Activated CD4-positive, alpha-beta T cell treated with anti-CD3 and anti-CD28 coated beads, Interleukin-2, amount 50 U/mL, for 1 hour (primary cell): ENCODE data around the gene FSTL5.

Experiments
- DNase-seq: peaks from one replicate; pipeline ENCODE4 v3.0.0-alpha.2; 2020

The FSTL5 gene

GRCh38 chr4:161931089-161931488 is 232.7 kb downstream of the FSTL5 start:
- no peak for DNase-seq

- no peak for DNase-seq
These were observed 233.8 kb downstream of the FSTL5 start for GRCh38 chr4:161929956-161930355.

DNA sequence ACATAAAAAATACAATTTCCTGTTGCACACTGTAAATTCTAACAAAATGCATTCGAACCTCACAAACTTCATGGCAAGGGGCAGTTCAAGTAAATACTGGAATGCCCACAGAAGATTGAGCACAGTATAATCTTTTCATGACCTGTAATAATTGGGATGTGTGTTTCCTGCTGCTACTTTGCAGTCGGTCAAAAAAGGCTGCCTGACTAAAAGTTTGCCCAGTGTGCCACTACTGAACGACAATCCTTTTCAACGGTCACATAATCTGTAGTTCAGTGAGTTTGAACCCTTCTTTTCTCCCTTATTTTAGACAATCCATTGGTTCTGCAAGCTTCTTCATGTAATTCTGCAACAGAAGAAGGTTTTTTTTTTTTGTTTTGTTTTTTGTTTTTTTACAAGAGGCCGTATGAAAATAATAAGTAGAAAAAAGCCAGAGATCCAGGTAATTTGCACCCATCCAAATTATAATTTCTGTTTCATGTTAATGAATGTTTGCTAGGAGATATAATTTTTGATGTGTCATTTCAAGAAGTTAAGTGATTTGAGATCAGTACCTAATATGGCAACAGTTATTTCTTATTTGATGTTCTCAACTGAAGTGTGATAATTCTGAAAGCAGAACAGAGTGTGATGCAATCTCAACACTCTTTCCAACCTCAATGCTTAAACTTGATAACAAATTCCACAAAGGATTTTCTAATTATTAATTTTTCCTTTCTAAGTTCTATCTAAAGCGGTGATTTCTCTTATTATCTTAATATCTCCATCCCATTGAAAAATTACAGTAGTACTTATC is 237.6 kb downstream of the FSTL5 start:
- no peak for DNase-seq

GRCh38 chr4:161920304-161921052 is 243.3 kb downstream of the FSTL5 start:
- no peak for DNase-seq

GRCh38 chr4:161919442-161920220 is 244.2 kb downstream of the FSTL5 start:
- DNase-seq: no peak

DNA sequence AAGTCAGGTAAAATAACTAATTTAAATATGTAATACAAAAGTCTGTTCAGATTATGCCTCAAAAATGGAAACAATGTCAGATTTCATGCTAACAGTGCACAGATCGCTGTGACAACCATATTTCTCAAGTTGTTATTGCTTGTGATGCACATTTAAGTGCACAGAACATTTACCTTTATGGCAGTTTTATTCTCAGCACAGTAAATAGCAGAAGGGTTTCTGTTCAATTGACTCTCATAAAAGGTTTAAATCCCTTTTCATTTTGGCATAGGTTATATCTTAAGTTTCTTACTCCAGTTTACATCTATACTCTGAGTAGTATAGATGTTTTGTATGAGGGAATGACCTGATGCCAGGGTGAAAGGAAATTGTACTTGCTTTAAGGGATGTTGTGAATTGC is 247.8 kb downstream of the FSTL5 start:
- no peak for DNase-seq

- DNase-seq: no peak
These were observed 256.2 kb downstream of the FSTL5 start for GRCh38 chr4:161907590-161907955.

- DNase-seq: no peak
These were observed 256.8 kb downstream of the FSTL5 start for GRCh38 chr4:161906836-161907589.

DNA sequence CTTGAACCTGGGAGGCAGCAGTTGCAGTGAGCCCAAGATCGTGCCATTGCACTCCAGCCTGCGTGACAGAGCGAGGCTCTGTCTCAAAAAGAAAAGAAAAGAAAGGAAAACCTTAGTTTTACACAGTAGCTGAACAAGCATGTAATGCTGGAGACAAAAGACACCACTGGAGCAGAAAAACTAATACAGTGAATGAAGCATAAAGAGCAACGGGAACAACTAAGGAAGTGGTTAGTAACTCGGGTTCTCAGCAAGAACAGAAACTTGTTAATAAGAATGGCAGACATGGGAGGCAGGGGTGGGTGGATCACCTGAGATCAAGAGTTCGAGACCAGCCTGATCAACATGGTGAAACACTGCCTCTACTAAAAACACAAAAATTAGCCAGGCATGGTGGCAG is 263.7 kb downstream of the FSTL5 start:
- no peak for DNase-seq

DNA sequence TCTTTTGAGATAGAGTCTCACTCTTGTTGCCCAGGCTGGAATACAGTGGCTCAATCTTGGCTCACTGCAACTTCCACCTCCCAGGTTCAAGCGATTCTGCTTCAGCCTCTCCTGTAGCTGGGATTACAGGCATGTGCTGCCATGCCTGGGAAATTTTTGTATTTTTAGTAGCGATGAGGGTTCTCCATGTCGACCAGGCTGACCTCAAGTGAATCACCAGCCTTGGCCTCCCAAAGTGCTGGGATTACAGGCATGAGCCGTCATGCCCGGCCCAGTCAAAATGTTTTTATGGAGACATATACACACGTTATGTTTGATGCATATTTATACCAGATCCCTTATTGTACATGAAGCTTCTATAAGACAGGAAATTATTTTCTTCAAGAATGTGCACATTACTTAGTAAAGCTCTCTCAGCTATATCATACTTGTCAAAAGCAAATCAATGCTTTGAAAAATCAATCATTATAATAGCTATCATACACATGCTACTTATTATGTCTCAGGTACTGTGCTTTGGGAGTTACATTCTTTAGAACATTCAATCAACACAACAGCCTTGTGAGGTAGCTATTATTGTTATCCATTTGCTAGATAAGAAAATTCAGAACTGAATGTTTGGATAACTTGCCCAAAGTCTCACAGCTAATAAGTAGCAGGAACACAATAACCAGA is 269.2 kb downstream of the FSTL5 start:
- no peak for DNase-seq

DNA sequence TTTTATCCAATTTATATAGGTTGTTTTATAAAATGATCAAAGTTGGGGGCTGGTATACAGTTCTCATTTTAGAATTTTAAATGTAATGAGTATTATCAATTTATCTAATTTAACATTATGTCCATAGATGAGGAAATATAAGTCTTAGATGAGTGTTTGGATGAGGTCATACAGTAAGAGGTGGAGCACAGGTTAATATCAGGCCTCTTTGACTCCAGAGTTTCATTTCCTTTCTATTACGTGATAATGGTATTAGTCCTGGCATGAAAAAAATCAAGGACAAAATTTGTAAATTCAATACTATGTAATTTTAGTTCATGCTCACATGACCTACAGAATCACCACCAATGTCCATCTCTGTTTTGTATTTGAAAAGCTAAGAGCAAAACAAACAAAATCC is 269.8 kb downstream of the FSTL5 start:
- DNase-seq: no peak

DNA sequence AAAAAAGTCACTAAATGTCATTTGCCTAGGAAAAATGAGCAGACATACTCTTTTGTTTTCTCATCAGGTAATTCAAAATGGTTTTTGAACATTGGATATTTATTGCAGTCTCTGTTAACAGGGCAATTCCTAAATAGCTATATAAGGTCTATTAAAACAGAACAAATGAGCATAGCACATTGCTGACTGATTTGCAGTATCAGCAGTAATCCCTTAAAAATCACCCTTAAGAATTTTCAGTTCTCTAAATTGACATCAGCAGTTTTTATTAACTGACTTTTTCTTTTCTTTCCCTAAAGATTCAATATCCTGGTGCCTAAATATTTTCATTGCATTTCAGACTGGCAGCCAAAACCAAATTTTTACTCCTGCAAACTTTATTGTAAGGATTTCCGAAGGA is 270.2 kb downstream of the FSTL5 start:
- DNase-seq: no peak

DNA sequence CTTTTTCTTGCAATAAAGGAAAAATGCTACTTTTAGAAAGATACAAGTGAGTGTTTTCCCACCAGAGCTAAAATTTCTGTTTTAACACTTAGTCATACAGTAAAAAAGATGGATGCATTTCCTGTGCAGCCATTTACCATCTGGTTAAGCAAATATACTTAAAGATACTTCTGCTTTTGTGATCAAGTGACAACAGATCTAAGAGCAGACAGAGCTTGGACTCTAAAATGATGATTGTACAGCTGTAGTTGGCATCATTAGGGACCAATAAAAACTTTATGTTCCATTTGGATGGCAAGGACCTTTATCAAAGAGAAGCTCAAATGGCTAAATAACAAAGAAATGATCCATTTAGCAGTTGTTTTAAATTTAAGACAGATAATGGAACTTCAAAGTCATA is 270.8 kb downstream of the FSTL5 start:
- DNase-seq: no peak

- DNase-seq: no peak
These were observed 280.6 kb downstream of the FSTL5 start for GRCh38 chr4:161883157-161883556.

DNA sequence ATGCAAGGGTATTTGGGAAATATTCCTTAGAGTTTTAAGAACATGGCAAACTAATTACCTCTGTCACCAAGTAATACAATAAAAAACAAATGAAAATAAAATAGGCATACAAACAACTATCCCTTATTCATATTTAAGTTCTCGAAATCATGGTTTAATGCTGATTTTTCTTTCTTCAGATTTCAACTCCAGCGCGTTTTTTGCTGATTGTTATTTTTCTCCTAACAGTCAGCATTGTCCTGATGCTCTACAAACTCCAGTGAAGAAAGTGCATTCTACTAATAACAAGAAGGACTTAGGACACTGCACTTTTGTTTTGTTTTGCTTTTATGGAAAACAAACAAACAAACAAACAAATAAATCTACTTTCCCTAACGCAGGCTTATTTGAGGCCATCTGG is 282.4 kb downstream of the FSTL5 start:
- no peak for DNase-seq

DNA sequence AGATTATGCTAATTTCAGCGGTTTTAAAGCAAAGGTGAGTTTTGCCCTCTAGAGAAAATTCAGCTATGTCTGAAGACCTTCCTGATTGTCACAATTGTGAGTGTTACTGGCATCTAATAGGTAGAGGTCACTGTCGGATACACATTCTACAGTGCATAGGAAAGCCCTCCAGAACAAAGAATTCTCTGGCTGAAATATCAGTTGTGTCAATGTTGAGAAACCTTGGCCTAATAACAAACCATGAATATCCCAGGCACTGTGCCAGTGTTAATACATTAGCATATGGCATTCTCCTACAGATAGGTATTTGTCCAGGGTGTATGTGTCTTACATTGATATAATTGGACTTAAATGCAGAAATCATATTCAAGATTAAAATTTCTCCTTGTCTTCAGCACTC is 294.3 kb downstream of the FSTL5 start:
- no peak for DNase-seq

DNA sequence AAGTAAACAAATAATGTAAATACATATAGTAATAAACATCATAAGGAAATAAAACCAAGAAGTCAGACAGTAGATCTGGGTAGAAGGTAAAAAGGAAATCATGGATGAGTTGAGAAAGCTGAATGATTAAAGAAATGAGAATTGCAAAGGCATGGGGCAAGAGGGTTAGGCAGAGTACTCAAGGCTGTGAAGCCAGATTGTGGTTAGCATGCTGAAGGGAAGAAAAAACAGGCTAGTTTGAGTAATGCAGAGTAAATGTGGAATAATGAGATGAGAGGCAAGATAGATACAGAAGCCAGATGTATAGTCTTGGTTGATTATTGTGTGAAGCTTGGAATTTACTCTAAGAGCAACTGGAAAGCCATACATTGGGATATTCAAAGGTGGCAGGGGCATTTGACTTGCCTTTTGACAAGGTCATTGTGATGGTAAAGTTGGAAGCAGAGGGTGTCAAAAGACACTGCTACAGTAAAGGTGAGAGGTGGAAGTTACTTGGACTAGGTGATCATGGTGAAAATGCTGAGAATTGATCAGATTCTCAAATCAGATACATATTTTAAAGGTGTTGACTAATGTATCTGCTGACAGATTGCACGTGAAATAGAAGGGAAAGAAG is 307.0 kb downstream of the FSTL5 start:
- DNase-seq: no peak

- no peak for DNase-seq
These were observed 313.2 kb downstream of the FSTL5 start for GRCh38 chr4:161850631-161851030.

GRCh38 chr4:161841759-161842158 is 322.0 kb downstream of the FSTL5 start:
- no peak for DNase-seq

DNA sequence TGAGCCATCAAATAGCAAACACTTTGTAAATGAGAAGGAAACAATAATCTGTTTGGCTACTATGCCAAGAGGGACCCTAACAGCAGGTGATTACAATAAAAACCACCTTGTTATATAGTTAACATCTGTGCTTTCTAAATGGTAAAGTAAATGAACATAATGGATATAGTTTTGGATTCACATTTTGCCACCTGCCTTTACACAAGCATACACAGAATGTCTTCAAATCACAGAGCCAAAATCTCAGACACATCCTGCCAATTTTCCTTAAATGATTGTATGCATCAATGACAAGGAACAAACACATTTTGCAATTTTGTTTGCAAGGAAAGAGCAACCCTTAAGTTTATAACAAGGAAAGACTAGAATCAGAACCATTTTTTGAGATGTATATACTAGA is 334.2 kb downstream of the FSTL5 start:
- no peak for DNase-seq

DNA sequence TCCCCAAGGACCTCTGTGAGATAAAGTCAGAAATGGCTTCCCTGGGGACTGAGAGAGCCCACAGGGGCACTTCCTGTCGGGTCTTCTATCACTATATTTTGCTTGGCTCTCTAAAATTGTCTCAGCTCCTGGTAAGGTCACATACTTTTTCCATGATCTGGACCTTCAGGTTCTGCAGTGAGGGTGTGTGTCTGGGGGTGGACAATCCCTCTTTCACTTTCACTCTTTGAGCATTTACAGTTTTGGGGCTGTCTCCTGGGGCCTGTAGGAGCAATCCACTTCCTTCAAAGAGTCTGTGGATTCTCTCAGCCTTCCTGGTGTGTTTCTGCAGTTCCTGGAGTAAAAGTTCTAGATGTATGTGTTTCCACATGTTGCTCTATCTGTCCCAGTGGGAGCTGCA is 335.7 kb downstream of the FSTL5 start:
- DNase-seq: no peak

DNA sequence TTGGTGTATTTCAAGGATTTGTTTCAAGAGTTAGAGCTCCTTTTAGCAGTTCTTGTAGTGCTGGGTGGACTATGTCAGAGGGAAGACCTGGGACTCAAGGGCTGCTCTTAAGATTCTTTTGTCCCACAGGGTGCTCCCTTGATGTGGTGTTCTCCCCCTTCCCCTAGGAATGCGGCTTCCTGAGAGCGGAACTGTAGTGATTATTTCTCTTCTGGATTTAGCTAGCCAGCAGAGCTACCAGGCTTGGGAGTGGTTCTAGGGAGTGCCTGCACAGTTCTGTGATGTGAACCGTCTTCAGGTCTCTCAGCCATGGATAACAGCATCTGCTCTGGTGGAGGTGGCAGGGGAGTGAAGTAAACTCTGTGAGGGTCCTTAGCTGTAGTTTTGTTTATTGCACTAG is 336.8 kb downstream of the FSTL5 start:
- DNase-seq: no peak
